ENCODE measurements around the gene TBC1D10A. TPM values are rescaled to one million over a fixed set of nuclear protein-coding genes. Genes with fewer than 3 reads are reported as not detected.

Gene TBC1D10A
- polyA plus RNA-seq, 1 donor (not counting 4 experiments of a cell fraction or from before 2014, with no cell fraction given) = 17.8 TPM

- H2AFZ ChIP-seq (ENCODE audit: control insufficient read depth, low read length) = peak overlapping the region; percentile 3
- H3K4me3 ChIP-seq (ENCODE audit: control insufficient read depth in 2 of 3, extremely low read depth in 1 of 3, insufficient read depth in 2 of 3, low read depth in 1 of 3, low read length in 3 of 3) = peak overlapping the region; percentile 70 to 76 (median 71)
- H3K9me3 ChIP-seq (ENCODE audit: control insufficient read depth, low read depth, low read length) = no peaks in the 10 kb centered on the region
- TF ChIP-seq EZH2 (IDR thresholded peaks at IDR 0.05; ENCODE audit: low read length) = no peak
- no peak for TF ChIP-seq CTCF (optimal IDR thresholded peaks at IDR 0.05 in 1 of 3, IDR thresholded peaks at IDR 0.05 in 1 of 3, conservative IDR thresholded peaks at IDR 0.05 in 1 of 3; ENCODE audit: extremely low read depth in 1 of 3, insufficient read depth in 2 of 3, low read length in 3 of 3)
- peaks cover 11 to 21% of the 10 kb centered on the region in 2 experiments for H3K36me3 ChIP-seq (ENCODE audit: control insufficient read depth in 2 of 2, extremely low read depth in 1 of 2, insufficient read depth in 2 of 2, low read length in 2 of 2)
- peaks cover 26% of the 10 kb centered on the region for H3K4me1 ChIP-seq (ENCODE audit: control insufficient read depth, extremely low read depth, insufficient read depth, low read length)
- DNase-seq (ENCODE audit: low read depth, low spot score) (no peak), FAIRE-seq (peak; percentile 68)
- peak overlapping the region; percentile 63 for H3K9ac ChIP-seq (ENCODE audit: control insufficient read depth, extremely low read depth, insufficient read depth, low read length)
- H3K4me2 ChIP-seq (ENCODE audit: control insufficient read depth, extremely low read depth, insufficient read depth, low read depth, low read length) = peak overlapping the region; percentile 72
- dilution Hi-C loops (cut with MboI; ENCODE audit: extremely low pct_ligation_motif_present, low sequenced_read_pairs) = no loop called here
- no peaks in the 10 kb centered on the region for H3K27me3 ChIP-seq (ENCODE audit: control insufficient read depth, extremely low read depth, insufficient read depth, low read length)
- H3K27ac ChIP-seq (ENCODE audit: control insufficient read depth, insufficient read depth, low read length) = peak overlapping the region; percentile 41
- no peaks in the 10 kb centered on the region for H3K9me1 ChIP-seq (ENCODE audit: control insufficient read depth, extremely low read depth, insufficient read depth, low read length)
- H4K20me1 ChIP-seq (ENCODE audit: control insufficient read depth, extremely low read depth, insufficient read depth, low read length) = no peaks in the 10 kb centered on the region
- H3K79me2 ChIP-seq (ENCODE audit: control insufficient read depth, insufficient read depth, low read length) = no peaks in the 10 kb centered on the region
These were observed 38.2 kb downstream of the TBC1D10A start for GRCh38 chr22:30288419-30289140.

DNA sequence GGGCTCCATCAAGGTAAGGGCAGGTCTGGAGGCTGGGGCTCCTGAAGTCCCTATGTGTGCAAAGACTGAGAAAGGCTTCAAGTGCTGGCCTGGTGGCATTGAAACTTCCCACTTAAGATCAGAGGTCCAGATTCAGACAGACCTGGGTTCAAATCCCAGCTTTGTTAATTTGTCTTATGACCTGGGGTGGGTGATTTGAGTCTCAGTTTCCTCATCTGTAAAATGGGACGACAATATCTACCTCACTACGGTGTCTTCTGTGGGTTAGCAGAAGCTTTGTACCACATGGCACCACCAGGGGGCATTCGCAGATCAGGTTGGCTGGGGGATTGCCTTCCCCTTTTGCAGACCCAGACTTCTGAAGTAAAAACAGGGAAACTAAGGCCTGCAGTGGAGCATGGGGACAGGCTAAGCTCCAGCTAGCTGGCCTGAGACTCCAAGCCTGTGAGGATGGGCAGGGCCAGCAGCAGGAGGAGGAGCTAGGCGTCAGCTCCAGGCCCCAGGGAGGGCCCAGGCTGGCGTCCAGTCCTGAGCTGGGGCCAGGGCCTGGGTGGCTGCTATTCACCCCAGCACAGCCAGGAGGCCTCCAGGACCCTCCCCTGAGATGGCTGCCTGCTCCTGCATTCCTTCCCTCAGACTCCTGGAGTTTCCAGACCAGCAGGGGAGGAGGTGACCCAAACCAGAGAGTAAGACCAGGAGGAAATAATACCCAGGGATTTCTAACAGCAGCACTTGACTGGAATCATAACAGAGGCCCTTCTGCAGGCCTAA is 38.9 kb downstream of the TBC1D10A start:
- dilution Hi-C loops (cut with MboI; ENCODE audit: extremely low pct_ligation_motif_present, low sequenced_read_pairs) = no loop called here
- peaks cover 26% of the 10 kb centered on the region for H3K4me1 ChIP-seq (ENCODE audit: control insufficient read depth, extremely low read depth, insufficient read depth, low read length)

More for the DNA sequence above, 38.9 kb downstream of the TBC1D10A start:
- H3K36me3 ChIP-seq (ENCODE audit: control insufficient read depth in 2 of 2, extremely low read depth in 1 of 2, insufficient read depth in 2 of 2, low read length in 2 of 2) = peaks cover 6 to 14% of the 10 kb centered on the region in 2 experiments
- FAIRE-seq (peak; percentile 88), DNase-seq (ENCODE audit: low read depth, low spot score) (peak; percentile 84)
- no peaks in the 10 kb centered on the region for H3K9me1 ChIP-seq (ENCODE audit: control insufficient read depth, extremely low read depth, insufficient read depth, low read length)
- TF ChIP-seq EZH2 (IDR thresholded peaks at IDR 0.05; ENCODE audit: low read length) (no peak), CTCF (optimal IDR thresholded peaks at IDR 0.05 in 1 of 3, IDR thresholded peaks at IDR 0.05 in 1 of 3, conservative IDR thresholded peaks at IDR 0.05 in 1 of 3; ENCODE audit: extremely low read depth in 1 of 3, insufficient read depth in 2 of 3, low read length in 3 of 3) (peak; percentile 77 to 88 (median 83))
- H3K27ac ChIP-seq (ENCODE audit: control insufficient read depth, insufficient read depth, low read length) = no peak overlapping the region
- H3K4me2 ChIP-seq (ENCODE audit: control insufficient read depth, extremely low read depth, insufficient read depth, low read depth, low read length) = no peak overlapping the region
- no peak overlapping the region for H2AFZ ChIP-seq (ENCODE audit: control insufficient read depth, low read length)
- no peaks in the 10 kb centered on the region for H3K9me3 ChIP-seq (ENCODE audit: control insufficient read depth, low read depth, low read length)
- H3K27me3 ChIP-seq (ENCODE audit: control insufficient read depth, extremely low read depth, insufficient read depth, low read length) = no peaks in the 10 kb centered on the region
- no peaks in the 10 kb centered on the region for H4K20me1 ChIP-seq (ENCODE audit: control insufficient read depth, extremely low read depth, insufficient read depth, low read length)
- no peak overlapping the region for H3K9ac ChIP-seq (ENCODE audit: control insufficient read depth, extremely low read depth, insufficient read depth, low read length)
- no peaks in the 10 kb centered on the region for H3K79me2 ChIP-seq (ENCODE audit: control insufficient read depth, insufficient read depth, low read length)
- peak overlapping the region in 1 of 3 experiments; percentile 4 for H3K4me3 ChIP-seq (ENCODE audit: control insufficient read depth in 2 of 3, extremely low read depth in 1 of 3, insufficient read depth in 2 of 3, low read depth in 1 of 3, low read length in 3 of 3)

Measured in keratinocyte (primary cell).